ENCODE results near the gene SRGAP3.
"Not testable (repeated sequence)": the region's sequence is repeated elsewhere in the genome, so short reads cannot be mapped to it uniquely, and the experiment has no call there.

Gene SRGAP3

GRCh38 chr3:9108876-9109567, 140.4 kb downstream of the SRGAP3 start:
- no peak for DNase-seq

- DNase-seq = no peak
These were observed 141.7 kb downstream of the SRGAP3 start for GRCh38 chr3:9107738-9108137.

- no peak for DNase-seq
These were observed 144.0 kb downstream of the SRGAP3 start for GRCh38 chr3:9105421-9105820.

GRCh38 chr3:9104121-9104520, 145.3 kb downstream of the SRGAP3 start:
- no peak for DNase-seq

- DNase-seq = no peak
These were observed 147.0 kb downstream of the SRGAP3 start for GRCh38 chr3:9102240-9102981.

- DNase-seq = no peak
These were observed 148.2 kb downstream of the SRGAP3 start for GRCh38 chr3:9101286-9101685.

GRCh38 chr3:9100513-9100894, 148.9 kb downstream of the SRGAP3 start:
- DNase-seq = no peak

GRCh38 chr3:9099702-9100512, 149.5 kb downstream of the SRGAP3 start:
- DNase-seq = no peak

- no peak for DNase-seq
These were observed 150.4 kb downstream of the SRGAP3 start for GRCh38 chr3:9098716-9099675.

GRCh38 chr3:9097495-9097894, 152.0 kb downstream of the SRGAP3 start:
- no peak for DNase-seq

- no peak for DNase-seq
These were observed 157.8 kb downstream of the SRGAP3 start for GRCh38 chr3:9091486-9092235.

- DNase-seq = no peak
These were observed 160.7 kb downstream of the SRGAP3 start for GRCh38 chr3:9088441-9089353.

GRCh38 chr3:9087831-9088413, 161.5 kb downstream of the SRGAP3 start:
- no peak for DNase-seq

- not testable (repeated sequence) for DNase-seq
These were observed 164.0 kb downstream of the SRGAP3 start for GRCh38 chr3:9085428-9085827.

GRCh38 chr3:9081184-9081818, 168.1 kb downstream of the SRGAP3 start:
- no peak for DNase-seq

- DNase-seq = no peak
These were observed 169.3 kb downstream of the SRGAP3 start for GRCh38 chr3:9080163-9080562.

- DNase-seq = no peak
These were observed 169.8 kb downstream of the SRGAP3 start for GRCh38 chr3:9079676-9080075.

- no peak for DNase-seq
These were observed 170.7 kb downstream of the SRGAP3 start for GRCh38 chr3:9078561-9079240.

- DNase-seq = no peak
These were observed 172.4 kb downstream of the SRGAP3 start for GRCh38 chr3:9077029-9077428.
